A549 treated with CpdA at 1 μM for 4 hours (cell line): ENCODE results near the gene PSENEN. TPM values are rescaled to one million over a fixed set of nuclear protein-coding genes. Genes with fewer than 3 reads are reported as not detected.

Source experiments
- total RNA-seq: library from RNA; stranded (reverse); fragments of 200-300 nt; extraction: Qiagen RNA extraction; gene quantifications from 5 replicates; pipeline ENCODE4 v1.2.3, GENCODE V29; 2022; ENCODE audit warnings: low read depth

The PSENEN gene, protein sequence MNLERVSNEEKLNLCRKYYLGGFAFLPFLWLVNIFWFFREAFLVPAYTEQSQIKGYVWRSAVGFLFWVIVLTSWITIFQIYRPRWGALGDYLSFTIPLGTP
- 278 to 327 TPM (median 289 TPM) in 5 replicates for total RNA-seq

GRCh38 chr19:35745328-35746086 is at the start of gene PSENEN, which contains the start of gene U2AF1L4:
Gene PSENEN (plus strand): TSS chr19:35745651. CDS start chr19:35745931, 280 bp downstream.
Gene U2AF1L4 (minus strand): TSS chr19:35745418. CDS start chr19:35745391, 27 bp downstream.

DNA sequence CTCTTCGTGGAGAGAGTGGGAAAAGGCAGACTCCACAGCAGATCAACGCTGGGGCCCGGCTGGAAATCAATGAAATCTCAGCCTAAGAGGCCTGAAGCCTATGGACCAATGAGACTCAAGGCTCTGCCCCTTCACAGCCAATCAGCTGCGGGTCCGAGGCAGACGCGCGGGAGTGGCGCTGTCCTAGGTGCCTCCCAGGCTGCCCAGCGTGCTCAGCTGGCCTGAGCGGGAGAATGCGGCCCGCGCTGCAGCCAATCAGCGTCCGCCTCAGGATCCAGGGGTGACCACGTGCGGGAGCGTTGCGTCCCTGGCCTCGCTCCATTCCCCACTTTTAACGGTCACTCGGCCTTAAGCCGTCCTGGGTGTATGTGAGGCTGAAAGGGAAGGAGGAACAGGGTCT is 41.2 kb upstream of the PSENEN start, which contains the start of gene ZBTB32:
Gene ZBTB32 (plus strand): TSS at position 341 of the 400 bp plus-strand sequence. CDS start 10,069 bp downstream, outside the sequence.

DNA sequence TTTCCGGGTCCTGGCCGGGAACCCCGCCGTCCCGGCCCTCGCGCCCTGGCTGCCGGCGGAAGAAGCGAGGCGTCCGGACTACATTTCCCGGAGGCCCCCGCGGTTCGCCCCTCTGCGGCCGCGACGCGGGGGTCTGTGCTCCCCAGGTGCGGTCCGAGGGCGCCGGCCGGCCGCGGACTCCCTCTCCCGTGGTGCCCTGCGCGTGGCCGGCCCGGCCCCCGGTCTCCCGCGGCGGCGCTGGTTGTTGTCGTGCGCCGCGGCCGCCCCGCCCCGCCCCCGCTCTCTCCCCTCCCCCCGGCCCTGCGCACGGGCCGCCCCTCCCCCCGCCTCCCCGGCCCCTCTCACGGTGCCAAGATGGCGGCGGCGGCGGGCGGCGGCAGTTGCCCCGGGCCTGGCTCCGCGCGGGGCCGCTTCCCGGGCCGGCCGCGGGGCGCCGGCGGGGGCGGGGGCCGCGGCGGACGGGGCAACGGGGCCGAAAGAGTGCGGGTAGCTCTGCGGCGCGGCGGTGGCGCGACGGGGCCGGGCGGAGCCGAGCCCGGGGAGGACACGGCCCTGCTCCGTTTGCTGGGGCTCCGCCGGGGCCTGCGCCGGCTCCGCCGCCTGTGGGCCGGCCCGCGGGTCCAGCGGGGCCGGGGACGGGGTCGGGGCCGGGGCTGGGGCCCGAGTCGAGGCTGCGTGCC is 27.6 kb upstream of the PSENEN start, which contains the start of gene KMT2B:
Gene KMT2B (plus strand): TSS at position 339 of the 680 bp plus-strand sequence. CDS start 16 bp downstream, at position 355.

GRCh38 chr19:35742121-35742724 is 3.2 kb upstream of the PSENEN start, which contains the start of gene IGFLR1:
Gene IGFLR1 (minus strand): TSS chr19:35742452. CDS start chr19:35741180, 1,272 bp downstream.

DNA sequence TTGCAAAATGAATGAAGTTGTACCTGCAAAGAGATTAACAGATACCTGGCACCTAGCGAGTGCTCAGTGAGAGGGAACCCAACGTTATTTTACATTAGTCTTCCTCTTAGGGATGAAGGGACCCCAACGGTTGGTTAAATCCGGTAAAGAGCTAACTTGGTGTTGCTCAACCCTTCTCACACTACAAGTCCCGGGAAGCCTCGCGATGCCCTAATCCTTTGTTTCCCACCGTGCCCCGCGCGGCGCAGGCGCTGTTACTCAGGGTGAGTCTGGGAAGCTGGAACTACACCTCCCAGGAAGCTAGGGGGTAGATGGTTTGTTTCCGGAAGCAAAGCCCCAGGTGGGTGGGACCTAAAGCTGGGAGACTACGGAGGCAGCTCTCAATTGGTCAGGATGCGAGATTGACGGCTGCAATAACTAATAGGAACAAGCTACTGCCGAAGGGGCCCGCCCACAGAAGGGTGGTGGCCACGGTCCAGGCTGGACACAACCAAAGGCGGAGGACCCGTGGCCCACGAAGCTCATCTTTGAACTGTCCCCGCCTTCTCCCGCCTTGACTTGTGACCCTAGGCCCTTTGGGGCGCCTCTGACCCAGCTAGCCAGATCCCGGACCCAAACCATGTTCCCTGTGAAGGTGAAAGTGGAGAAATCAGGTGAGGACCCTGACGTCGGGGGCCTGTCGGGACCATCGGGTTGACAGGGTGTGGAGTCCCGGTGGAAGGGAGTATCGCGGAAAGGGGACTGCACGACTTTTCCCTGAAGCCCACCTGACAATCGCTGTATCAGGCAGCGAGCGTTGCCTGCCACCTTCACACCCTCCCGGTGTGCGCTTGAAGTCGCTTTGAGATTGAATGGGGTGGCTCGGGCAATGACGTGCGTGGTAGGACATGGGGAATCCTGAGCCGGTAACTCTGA is 2.9 kb downstream of the PSENEN start, which contains the start of gene LIN37:
Gene LIN37 (plus strand): TSS at position 471 of the 915 bp plus-strand sequence. CDS start 149 bp downstream, at position 620.

DNA sequence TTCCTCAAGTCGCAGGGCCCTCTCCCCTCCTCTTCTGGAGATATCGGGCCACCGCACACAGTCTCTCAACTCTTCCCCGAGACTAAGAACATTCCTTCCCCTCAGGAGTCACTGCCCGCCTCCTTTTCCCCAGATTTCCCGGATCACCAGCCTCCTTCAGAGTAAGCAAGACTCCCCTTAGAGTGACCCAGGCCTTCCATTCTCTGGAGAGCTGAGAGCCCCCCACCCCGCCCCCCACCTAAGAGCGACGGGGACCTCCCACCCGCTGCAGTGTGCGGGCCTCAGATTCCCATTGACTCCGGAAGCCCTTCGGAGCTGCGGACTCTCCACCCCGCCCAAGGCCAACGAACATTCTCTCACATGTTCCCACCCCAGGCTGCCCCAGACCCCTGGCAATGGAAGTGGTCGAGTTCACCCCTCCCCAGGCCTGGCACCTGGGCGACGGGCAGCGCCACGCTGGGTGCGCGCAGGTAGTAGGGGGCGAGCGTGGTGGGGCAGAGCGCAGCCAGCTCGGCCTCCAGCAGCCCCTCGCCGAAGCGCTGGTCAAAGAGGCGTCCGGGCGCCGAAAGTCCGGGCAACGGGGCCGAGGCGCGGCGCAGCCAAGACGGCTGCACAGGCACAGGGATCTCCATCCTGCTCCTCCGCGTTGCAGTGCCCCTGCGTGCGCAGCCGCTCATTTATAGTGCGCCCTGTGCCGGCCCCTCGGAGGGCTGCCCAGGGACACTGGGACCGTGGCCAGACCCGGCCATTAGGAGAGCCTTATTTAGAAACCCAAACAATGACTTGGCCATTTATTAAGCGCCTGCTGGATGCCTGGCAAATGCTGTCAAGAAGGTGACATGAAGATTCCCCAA is 11.2 kb downstream of the PSENEN start, which contains the start of gene HSPB6:
Gene HSPB6 (minus strand): TSS at position 653 of the 854 bp plus-strand sequence. CDS start 21 bp downstream, at position 632.

GRCh38 chr19:35757749-35758608 is 12.5 kb downstream of the PSENEN start, which contains the start of gene PROSER3:
Gene PROSER3 (plus strand): TSS chr19:35758176. CDS start chr19:35758216, 40 bp downstream.

GRCh38 chr19:35775298-35776101 is 30.0 kb downstream of the PSENEN start, which contains the start of gene ARHGAP33:
Gene ARHGAP33 (plus strand): TSS chr19:35775564. CDS start chr19:35775659, 95 bp downstream.

Other genes with a start within 250 kb of the PSENEN start
- 30.7 to 39.2 TPM (median 32.3 TPM) in 5 replicates for gene DMKN, start 232.0 kb upstream of the PSENEN start, total RNA-seq
- gene SBSN, start 217.3 kb upstream of the PSENEN start, total RNA-seq: 3.3 to 4.8 TPM (median 3.7 TPM) in 5 replicates
- gene GAPDHS, start 212.2 kb upstream of the PSENEN start, total RNA-seq: not detected in 5 replicates
- 333 to 446 TPM (median 432 TPM) in 5 replicates for gene TMEM147, start 200.0 kb upstream of the PSENEN start, total RNA-seq
- gene ATP4A, start 182.0 kb upstream of the PSENEN start, total RNA-seq: 0.01 TPM in 1 of 5 replicates, not detected in the others
- not detected in 5 replicates for gene PMIS2, start 159.5 kb upstream of the PSENEN start, total RNA-seq
- 12.9 to 17.2 TPM (median 14.8 TPM) in 5 replicates for gene HAUS5, start 132.9 kb upstream of the PSENEN start, total RNA-seq
- gene RBM42, start 116.6 kb upstream of the PSENEN start, total RNA-seq: 143 to 210 TPM (median 201 TPM) in 5 replicates
- 1.5 to 2.6 TPM (median 2.4 TPM) in 5 replicates for gene ETV2, start 103.9 kb upstream of the PSENEN start, total RNA-seq
- 1,280 to 1,484 TPM (median 1,422 TPM) in 5 replicates for gene COX6B1, start 97.3 kb upstream of the PSENEN start, total RNA-seq
- gene UPK1A, start 79.1 kb upstream of the PSENEN start, total RNA-seq: 0.62 to 1.1 TPM (median 0.86 TPM) in 5 replicates
- gene ZBTB32, start 41.1 kb upstream of the PSENEN start, total RNA-seq: not detected in 5 replicates
- gene KMT2B, start 27.6 kb upstream of the PSENEN start, total RNA-seq: 51.4 to 66.0 TPM (median 58.9 TPM) in 5 replicates
- 9.3 to 12.6 TPM (median 11.0 TPM) in 5 replicates for gene IGFLR1, start 3.2 kb upstream of the PSENEN start, total RNA-seq
- 26.6 to 28.4 TPM (median 27.0 TPM) in 5 replicates for gene U2AF1L4, start 233 bp upstream of the PSENEN start, total RNA-seq
- gene LIN37, start 2.9 kb downstream of the PSENEN start, total RNA-seq: 17.4 to 27.7 TPM (median 23.3 TPM) in 5 replicates
- gene HSPB6, start 11.4 kb downstream of the PSENEN start, total RNA-seq: 0.26 to 0.50 TPM (median 0.38 TPM) in 5 replicates
- 23.9 to 34.7 TPM (median 27.4 TPM) in 5 replicates for gene PROSER3, start 12.5 kb downstream of the PSENEN start, total RNA-seq
- gene ARHGAP33, start 29.9 kb downstream of the PSENEN start, total RNA-seq: 3.5 to 8.1 TPM (median 5.6 TPM) in 5 replicates
- gene PRODH2, start 67.2 kb downstream of the PSENEN start, total RNA-seq: 0.17 to 0.50 TPM (median 0.25 TPM) in 5 replicates
- 0.41 to 0.83 TPM (median 0.49 TPM) in 5 replicates for gene NPHS1, start 106.9 kb downstream of the PSENEN start, total RNA-seq
- gene KIRREL2, start 111.3 kb downstream of the PSENEN start, total RNA-seq: 0.47 to 0.65 TPM (median 0.51 TPM) in 5 replicates
- gene APLP1, start 122.9 kb downstream of the PSENEN start, total RNA-seq: 66.5 to 99.5 TPM (median 89.7 TPM) in 5 replicates
- 6.9 to 9.4 TPM (median 8.2 TPM) in 5 replicates for gene NFKBID, start 154.9 kb downstream of the PSENEN start, total RNA-seq
- 0.40 to 0.81 TPM (median 0.57 TPM) in 4 of 5 replicates, not detected in the other for gene HCST, start 156.9 kb downstream of the PSENEN start, total RNA-seq
- gene TYROBP, start 162.6 kb downstream of the PSENEN start, total RNA-seq: not detected in 5 replicates
- gene LRFN3, start 190.7 kb downstream of the PSENEN start, total RNA-seq: 16.7 to 26.3 TPM (median 20.5 TPM) in 5 replicates
- gene SDHAF1, start 249.5 kb downstream of the PSENEN start, total RNA-seq: 30.3 to 52.4 TPM (median 46.9 TPM) in 5 replicates